GM19468 (cell line): ENCODE measurements around the gene SUSD4.
"Not testable (repeated sequence)": the region's sequence is repeated elsewhere in the genome, so short reads cannot be mapped to it uniquely, and the experiment has no call there.

ENCODE experiments used
- ATAC-seq: cut with Tn5 transposase; IDR thresholded peaks from one replicate; pipeline ENCODE4 v1.9.1; 2021; ENCODE audit warnings: mild to moderate bottlenecking, moderate library complexity, moderate number of reproducible peaks; ENCODE audit not compliant: unreplicated experiment; ENCODE audit errors: extremely low read depth

The SUSD4 gene

DNA sequence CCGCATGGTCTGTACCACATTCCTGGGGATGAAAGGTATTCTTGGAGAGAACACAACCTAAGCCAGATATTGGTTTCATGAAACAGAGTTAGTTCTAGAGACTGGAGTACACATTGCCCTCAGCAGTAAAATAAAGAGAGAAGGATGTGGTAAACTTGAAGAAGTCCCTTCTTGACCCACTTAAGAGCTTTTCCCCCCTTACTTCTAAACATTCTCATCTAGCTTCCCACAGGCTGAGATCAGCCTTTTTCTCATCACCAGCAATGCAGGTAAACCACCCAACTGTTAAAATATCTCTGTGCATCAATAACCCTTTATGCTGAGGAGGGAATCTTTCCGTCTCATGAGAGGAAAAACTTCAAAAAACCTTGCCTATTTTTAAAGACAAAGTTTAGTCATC, 62.6 kb downstream of the SUSD4 start:
- ATAC-seq = no peak

DNA sequence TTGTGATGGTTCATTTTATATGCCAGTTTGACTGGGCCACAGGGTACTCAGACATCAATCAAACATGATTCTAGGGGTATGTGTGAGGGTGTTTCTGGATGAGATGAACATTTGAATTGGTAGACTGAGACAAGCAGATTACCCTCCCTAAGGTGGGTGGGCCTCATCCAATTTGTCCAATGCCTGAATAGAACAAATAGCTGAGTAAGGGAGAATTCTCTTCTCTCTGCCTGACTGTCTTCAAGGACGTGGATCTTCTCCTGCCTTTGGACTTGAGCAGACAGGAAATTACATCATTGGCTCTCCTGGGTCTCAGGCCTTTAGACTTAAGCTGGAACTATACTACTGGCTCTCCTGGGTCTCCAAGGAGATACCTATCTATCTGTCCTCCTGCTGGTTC, 64.4 kb downstream of the SUSD4 start:
- ATAC-seq = no peak

DNA sequence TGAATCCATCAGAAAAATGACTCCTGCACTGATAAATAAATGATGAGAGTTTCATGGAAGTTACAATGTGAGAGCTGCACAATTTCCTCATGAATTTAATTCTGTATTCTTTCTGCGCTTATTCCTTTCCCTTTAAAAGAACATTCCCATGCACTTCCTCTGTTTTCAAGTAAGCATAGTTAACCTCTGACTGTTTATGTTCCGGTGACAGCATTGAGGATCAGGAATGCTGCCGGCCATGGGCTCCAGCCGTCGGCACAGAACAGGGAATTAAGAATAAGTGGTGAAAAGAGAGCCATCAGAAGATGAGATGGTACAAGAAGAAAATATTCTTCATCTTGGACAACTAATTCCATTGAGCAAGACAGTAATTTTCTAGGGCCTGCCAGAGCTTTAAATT, 65.3 kb downstream of the SUSD4 start:
- no peak for ATAC-seq

DNA sequence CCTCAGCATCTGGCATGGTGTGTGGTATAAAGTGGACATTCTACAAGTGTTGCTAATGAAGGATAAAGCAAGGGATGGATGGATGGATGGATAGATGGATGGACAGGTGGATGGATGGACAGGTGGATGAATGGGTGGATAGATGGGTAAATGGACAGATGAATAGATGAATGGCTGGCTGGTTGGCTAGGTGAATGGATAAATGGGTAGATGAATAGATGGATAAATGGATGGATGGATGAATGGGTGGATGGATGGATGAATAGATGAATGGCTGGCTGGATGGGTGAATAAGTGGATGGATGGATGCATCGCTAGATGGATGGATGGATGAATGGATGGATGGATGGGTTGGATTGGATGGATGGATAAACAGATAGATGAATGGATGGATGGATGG, 66.2 kb downstream of the SUSD4 start:
- no peak for ATAC-seq

DNA sequence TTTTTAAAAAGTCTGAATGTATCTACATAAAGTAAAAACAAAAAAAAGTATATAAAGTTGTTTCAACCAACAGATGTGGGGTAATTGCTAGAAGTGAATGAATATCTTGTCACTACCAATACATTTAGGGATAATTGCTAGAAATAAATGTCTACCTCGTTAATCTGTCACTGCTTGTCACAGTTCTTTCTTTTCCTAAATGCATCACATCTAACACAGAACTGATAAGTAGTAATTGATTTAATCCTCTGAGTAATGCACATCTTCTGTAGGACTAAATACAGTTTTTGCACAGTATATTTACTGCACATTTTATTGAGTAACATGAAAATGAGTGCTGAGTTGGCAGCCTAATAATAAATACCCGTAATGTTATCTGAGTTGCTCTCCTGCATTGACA, 72.2 kb downstream of the SUSD4 start:
- no peak for ATAC-seq

DNA sequence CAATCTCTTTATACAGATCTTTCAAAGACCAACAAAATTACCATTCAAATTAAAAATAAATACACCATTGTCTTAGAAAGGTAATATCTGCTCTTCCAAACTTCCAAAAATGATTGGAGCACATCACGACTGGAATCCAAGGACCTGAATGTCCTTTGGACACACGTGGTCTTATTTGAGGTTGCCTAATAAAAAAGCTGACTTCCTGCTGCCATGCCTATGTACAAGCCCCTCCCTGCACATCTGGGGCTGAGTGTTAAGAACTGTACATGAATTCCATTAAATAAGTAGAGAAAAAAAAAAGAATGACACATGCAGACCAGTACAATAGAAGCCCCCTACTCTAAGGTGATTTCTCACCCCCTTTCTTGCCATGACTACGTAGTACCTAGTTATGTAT, 73.6 kb downstream of the SUSD4 start:
- ATAC-seq = no peak

DNA sequence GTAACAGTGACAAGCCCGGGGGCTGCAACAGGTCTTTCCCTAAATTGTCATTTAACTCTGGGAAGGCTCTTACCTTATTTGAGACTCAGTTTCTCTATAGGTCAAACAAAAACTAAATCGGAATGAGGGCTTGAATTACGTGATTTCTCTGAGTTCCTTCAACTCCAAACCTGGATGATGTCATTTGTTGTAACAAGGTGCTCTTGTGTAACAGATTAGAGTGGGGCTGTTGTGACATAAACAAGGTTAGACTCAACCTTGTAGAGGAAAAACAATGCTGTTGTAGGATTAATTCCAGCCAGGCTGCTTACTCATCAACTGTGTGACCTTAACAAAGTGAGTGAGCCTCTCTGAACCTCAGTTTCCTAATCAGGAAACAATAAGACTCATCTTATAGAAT, 74.4 kb downstream of the SUSD4 start:
- no peak for ATAC-seq

DNA sequence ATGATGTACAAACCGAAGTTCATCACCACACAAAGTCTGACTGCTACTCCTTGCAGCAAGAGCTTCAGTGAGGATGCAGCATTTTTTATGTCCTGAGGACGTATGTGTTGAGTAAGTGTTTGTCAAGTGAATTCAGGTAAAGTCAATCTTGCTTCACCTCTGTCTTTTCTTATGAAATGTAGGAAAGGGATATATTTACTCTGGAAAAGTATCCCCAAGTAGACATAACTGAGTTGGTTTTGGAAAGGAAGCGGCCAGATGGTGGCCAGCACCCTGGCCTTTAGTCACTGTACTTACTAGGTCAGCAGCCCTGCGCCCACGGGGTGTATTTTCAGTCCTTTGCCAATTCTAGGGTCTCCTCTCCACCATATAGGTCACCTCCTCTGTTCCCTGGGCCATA, 75.2 kb downstream of the SUSD4 start:
- no peak for ATAC-seq

DNA sequence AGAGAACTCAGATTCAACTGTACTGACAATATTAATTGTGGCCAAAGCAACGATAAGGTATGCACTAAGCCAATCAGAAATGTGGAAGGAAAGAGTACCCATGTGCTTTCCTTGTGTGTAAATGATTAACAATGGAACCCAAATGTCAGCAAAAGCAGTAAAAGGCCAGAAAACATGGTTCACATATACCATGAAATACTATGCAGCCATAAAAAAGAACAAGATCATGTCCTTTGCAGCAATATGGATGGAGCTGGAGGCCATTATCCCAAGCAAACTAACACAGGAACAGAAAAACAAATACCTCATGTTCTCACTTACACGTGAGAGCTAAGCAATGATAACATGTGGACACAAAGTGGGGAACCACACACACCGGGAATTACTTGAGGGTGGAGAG, 78.5 kb downstream of the SUSD4 start:
- ATAC-seq = no peak

DNA sequence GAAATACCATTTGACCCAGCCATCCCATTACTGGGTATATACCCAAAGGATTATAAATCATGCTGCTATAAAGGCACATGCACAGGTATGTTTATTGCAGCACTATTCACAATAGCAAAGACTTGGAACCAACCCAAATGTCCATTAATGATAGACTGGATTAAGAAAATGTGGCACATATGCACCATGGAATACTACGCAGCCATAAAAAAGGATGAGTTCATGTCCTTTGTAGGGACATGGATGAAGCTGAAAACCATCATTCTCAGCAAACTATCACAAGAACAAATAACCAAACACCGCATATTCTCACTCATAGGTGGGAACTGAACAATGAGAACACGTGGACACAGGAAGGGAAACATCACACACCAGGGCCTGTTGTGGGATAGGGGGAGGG, 80.3 kb downstream of the SUSD4 start:
- ATAC-seq = not testable (repeated sequence)

DNA sequence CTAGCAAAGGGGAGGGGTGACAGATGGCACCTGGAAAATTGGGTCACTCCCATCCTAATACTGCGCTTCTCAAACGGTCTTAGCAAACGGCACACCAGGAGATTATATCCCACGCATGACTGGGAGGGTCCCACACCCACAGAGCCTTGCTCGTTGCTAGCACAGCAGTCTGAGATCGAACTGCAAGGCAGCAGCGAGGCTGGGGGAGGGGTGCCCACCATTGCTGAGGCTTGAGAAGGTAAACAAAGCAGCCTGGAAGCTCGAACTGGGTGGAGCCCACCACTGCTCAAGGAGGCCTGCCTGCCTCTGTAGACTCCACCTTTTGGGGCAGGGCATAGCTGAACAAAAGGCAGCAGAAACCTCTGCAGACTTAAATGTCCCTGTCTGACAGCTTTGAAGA, 85.7 kb downstream of the SUSD4 start:
- ATAC-seq = not testable (repeated sequence)

DNA sequence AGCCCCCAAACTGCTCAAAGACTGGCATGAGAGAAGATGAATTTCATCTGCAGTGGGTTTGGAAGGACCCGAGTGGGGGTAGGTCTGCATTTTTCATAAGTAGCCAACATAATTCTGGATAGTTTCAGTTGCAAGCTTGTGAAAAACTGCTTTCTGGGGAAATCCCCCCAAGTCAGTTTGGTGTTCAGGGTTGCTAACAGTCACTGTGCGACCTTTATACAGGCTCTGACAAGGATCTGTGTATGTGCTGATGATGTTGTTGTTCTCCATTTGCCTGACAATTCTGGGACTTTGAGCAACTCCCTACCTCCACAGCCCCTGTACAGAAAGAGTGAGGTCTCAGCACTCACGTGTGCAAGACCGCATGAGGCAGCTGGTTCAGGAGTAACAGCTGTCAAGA, 87.9 kb downstream of the SUSD4 start:
- no peak for ATAC-seq

DNA sequence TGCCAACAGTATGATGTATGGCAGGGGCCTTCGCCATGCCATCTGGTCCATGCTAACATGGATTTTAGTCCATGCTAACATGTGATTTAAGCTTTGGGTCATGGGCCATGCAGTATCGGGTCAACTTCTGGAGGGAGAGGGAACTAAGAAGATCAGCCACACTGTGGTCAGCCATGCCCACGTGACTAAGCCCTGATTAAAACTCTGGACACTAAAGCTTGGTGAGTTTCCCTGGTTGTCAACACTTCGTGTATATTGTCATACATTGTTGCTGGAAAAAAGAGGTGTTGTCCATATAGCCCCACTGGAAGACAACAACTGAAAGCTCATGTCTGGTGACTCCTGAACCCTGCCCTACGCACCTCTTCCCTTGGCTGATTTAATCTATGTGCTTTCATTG, 90.5 kb downstream of the SUSD4 start:
- ATAC-seq = no peak

DNA sequence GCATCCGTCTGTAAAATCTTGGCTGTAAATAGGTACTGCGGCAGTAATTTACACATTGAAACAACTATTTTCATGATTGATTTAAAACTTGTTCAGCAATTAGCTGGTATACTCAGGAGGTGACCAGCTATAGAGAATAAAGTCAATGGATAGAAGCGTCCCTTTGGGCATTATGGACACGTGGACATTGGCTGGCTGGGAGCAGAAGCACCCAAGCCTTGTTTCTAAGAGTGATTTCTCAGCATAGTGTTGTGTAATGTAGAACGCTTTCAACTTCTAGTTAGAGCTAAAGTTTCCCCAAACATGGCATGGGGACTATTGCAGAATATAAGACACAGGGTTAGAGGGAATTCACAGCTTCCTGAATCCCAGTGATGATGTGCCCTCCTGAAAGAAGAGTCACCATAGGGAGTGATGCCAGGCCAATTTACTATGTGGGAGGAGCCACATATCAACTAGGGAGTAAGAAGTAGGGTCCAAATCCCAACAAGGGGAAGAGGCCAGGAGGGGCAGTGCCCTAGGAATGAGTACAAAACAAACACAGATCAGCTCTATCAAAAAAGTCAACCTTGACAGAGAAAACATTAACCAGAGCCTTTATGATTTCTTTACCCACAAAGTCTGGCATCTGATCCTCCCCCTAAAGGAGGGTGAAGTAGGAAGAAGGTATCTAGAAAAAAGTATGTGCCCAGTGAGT, 92.7 kb downstream of the SUSD4 start:
- ATAC-seq = no peak

DNA sequence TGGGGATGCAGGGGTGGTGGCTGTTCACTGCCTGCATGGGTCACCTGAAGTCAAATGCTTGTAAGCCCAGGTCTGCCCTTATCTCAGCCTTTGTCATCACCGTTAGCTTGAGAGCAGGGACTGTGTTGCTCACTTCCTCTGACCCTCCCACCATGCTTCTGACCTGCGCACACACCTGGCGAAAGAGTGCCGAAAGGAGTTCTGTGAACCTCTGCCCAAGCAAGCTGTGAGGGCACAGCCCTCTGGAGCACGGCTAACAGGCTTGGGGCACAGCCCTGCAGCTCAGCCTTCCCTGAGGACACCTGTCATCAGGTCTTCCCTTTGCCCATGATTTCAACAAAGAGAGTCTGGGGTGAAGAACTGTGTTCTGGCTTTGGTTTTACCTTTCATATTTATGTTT, 93.8 kb downstream of the SUSD4 start:
- no peak for ATAC-seq

DNA sequence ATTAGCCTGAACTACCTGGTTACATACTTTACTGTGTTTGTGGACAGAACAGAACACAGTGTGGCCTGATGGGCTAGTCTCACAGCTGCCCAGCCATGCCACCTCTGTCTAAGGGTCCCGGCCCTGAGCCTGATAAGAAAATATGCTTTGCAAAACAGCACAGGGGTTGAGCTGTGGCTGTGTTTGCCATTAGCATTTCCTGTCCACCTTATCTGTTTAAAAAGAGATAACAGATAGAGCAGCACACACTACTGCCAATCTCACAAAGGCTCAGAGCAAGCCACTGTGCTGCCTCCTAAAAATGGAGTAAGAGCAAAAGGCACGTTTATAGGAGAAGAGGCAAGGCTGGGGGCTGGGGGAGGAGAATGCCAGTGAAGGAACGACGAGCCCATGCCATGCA, 95.0 kb downstream of the SUSD4 start:
- no peak for ATAC-seq

DNA sequence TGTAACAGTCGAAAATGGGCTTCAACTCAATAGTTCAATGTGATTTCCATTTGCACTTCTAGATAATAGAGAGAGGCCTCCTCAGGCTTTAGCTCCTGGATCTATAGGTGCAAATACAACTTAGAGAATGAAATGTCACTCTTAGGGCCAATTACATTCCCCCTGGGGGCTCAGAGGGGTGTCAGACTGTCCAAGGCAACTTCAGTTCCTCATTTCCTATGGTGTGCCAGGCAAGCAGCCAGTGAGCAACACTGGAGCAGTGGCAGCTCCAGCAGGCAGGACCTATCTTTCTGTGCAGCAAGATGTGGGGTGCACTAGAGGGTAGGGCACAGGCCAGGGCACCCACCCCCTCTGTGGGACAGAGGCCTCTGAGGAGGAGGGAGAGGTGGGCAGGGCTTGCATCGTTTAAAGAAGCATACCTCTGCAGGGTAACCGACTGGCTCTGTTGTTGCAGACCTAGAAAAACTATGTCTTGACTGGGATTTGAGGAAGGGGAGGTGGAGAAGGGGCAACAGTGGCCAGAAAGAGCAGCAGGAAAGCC, 97.3 kb downstream of the SUSD4 start:
- no peak for ATAC-seq

DNA sequence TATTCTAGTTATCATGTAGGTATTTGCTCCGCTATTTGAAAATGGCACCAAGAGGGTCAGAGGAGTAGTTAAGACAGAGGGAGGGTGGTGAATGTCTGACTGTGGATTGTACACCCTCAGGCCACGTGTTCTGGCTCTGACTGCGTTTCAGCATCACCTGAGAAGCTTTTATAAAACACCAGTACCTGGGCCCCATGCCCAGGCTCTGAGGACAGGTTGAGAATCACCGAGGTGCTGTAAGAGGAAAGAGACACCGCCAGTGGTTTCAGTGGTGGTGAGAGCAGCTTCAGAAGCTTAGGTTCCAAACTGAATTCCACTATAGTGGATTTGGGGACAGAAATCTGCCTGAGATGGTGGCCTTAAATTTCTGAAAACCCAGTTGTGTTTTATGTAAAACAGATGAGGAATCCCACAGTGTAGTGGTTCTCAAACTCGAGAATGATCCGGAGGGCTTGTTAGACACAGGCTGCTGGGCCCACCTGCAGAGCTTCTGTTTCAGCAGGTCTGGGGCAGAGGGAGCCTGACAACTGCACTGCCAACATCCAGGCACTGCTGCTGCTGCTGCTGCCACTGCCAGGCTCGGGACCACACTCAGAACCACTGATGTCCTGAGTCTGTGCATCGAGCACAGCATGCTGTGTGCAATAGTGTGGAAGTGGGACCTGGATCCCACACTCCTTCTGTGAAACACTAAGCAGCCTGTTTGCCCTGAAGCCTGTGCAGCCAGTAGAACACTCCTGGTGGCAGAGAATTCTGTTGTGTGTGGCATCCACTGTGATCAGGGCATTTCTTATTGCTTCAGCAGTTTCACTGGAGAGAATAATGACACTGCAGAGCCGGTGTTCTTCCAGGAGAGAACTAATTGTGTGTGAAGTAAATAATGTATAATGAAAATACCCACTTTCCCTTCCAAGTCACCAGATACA, 98.7 kb downstream of the SUSD4 start:
- no peak for ATAC-seq

DNA sequence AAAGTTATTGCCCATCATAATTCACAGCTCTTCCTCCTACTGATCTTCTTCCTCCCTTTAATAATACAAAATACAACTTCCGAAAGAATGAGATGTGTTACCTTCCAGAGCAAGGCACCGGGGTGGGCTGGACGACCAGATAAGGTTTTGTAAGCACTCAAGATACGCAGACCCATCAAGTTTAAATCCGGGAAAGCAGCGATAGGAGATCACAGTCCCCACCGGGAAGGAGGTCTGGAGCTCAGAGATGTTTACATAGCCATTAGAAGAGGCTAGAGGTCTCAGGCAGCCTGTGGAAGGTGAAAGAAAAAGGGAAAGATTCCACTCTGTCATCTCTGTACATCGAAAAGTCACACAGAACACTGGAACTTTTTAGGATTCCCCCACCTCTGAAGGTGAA, 99.4 kb downstream of the SUSD4 start:
- ATAC-seq = no peak

DNA sequence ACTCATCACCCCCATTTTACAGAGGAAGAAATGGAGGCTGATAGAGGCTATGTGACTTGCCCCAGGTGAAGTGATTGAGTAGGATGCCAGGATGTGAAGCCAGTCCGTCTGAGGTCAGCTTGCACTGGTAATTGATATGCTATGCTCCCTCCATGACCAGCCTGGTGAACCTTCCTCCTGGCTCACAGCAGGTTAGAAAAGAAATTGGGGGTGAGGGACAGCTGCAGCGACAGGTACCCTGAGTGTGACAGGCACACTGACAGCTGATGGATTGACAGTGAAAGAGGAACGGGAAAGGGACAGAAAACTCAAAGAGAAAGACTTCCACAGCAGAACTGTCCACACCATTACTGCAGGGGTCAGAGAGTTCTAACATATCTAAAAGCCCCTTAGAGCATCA, 102.1 kb downstream of the SUSD4 start:
- no peak for ATAC-seq

DNA sequence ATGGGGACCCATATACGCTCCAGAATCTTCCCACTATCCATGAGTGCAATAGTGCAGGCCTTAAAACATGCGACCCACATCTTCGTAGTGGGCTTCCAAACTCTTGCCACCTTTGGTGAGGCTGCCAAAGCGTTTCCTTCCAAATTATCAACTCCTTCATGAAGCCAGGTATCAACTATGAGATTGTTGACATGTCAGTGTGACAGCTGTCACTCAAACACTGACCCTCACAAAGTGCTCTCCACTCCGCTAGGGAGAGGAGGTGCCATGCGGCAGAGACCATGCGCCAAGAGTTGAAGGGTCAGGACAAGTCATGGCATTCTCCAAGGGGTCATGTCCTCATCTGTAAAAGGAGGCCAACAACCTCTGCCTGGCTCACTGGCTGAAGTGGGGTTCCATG, 103.3 kb downstream of the SUSD4 start:
- no peak for ATAC-seq
